Activated T-cell treated with anti-CD3 and anti-CD28 coated beads, Interleukin-2, amount 50 U/mL, for 72 hours (primary cell): ENCODE measurements around the gene TKTL1. TPM values are rescaled to one million over a fixed set of nuclear protein-coding genes. Genes with fewer than 3 reads are reported as not detected.

Source experiments
- ATAC-seq, 2 donors: fragments of 150-1000 bp; cut with Tn5 transposase; replicated peaks in 1 of 2; 2 replicates each; pipeline ENCODE4 v1.10.0; 2021; ENCODE audit warnings: moderate library complexity in 2 of 2, mild to moderate bottlenecking in 1 of 2
- DNase-seq, 2 donors: peaks; one replicate each; pipeline ENCODE4 v3.0.0; 2021 to 2022; ENCODE audit warnings: mixed read lengths in 1 of 2
- H3K27ac Mint-ChIP-seq: one replicate; pipeline ENCODE4 v1.8.0; 2022; ENCODE audit warnings: mild to moderate bottlenecking, moderate library complexity, mixed read lengths
- H3K27me3 Mint-ChIP-seq: one replicate; pipeline ENCODE4 v1.8.0; 2022; ENCODE audit warnings: low read depth, mixed read lengths
- H3K36me3 Mint-ChIP-seq, 2 donors: one replicate each; pipeline ENCODE4 v1.8.0; 2022; ENCODE audit warnings: mixed read lengths in 2 of 2, mild to moderate bottlenecking in 1 of 2; ENCODE audit not compliant: insufficient read depth in 2 of 2
- H3K4me1 Mint-ChIP-seq: one replicate; pipeline ENCODE4 v1.8.0; 2022; ENCODE audit warnings: low read depth, mixed read lengths
- H3K4me3 Mint-ChIP-seq, 2 donors: one replicate each; pipeline ENCODE4 v1.8.0; 2022; ENCODE audit warnings: mild to moderate bottlenecking in 2 of 2, mixed read lengths in 2 of 2, moderate library complexity in 2 of 2
- H3K9me3 Mint-ChIP-seq, 2 donors: one replicate each; pipeline ENCODE4 v1.8.0; 2022; ENCODE audit warnings: mixed read lengths in 2 of 2
- total RNA-seq, 2 donors: library from RNA; stranded (reverse); gene quantifications; one replicate each; pipeline ENCODE4 v1.2.3, GENCODE V29; 2022

TKTL1 gene
- total RNA-seq, 2 donors from 2014 or later: 0.65 to 0.74 TPM

- Mint-ChIP-seq H3K4me1 (peaks cover 25% of the 10 kb centered on the region), H3K27ac (no peak overlapping the region), H3K4me3 (no peak overlapping the region), H3K9me3 (no peaks in the 10 kb centered on the region), H3K27me3 (no peaks in the 10 kb centered on the region), H3K36me3 (no peaks in the 10 kb centered on the region)
- ATAC-seq: no peak
- DNase-seq: no peak
These were observed 57.7 kb downstream of the TKTL1 start for GRCh38 chrX:154353172-154353843.

DNA sequence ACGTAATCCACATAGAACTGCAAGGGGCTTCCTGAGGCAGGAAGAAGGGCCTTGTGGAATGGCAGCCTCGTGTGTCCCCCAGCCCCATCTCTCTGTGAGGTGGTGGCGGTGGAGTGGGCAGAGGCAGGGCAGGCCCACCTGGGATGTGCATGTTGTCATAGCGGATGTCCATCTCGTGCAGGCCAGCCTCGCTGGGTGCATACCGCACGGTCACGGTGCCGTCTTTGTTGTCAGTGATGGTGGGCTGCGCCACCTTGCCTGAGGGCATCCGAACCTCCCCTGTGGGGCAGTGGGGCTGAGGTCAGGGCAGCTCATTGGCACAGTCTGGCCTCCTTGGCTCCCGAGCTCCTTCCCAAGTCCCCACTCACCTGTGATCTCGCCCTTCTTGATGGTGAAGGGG, 58.4 kb downstream of the TKTL1 start:
- DNase-seq (no peak), ATAC-seq (no peak)
- Mint-ChIP-seq H3K27ac (no peak overlapping the region), H3K36me3 (peaks cover 0 to 3% of the 10 kb centered on the region in 2 donors), H3K27me3 (no peaks in the 10 kb centered on the region), H3K9me3 (no peaks in the 10 kb centered on the region), H3K4me3 (no peak overlapping the region), H3K4me1 (peaks cover 29% of the 10 kb centered on the region)

DNA sequence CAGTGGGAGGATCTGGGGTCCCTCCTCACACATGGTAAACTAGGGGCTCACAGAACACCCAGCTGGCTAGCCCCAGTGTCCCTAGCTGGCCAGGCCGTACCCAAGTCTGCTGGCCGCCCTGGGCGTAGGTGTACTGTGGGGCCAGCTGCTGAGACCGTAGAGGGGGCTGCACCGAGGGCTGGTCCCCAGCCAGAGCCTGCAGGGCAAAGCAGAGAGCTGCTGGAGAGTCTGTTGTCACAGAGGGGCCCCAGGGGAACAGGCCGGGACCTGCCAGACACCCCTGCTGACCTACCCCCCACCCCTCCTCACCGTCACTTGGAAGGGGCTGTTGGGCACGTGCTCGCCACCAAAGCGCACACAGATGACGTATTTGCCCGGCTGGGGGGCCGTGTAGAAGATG, 58.9 kb downstream of the TKTL1 start:
- no peak overlapping the region for H3K4me3 Mint-ChIP-seq

DNA sequence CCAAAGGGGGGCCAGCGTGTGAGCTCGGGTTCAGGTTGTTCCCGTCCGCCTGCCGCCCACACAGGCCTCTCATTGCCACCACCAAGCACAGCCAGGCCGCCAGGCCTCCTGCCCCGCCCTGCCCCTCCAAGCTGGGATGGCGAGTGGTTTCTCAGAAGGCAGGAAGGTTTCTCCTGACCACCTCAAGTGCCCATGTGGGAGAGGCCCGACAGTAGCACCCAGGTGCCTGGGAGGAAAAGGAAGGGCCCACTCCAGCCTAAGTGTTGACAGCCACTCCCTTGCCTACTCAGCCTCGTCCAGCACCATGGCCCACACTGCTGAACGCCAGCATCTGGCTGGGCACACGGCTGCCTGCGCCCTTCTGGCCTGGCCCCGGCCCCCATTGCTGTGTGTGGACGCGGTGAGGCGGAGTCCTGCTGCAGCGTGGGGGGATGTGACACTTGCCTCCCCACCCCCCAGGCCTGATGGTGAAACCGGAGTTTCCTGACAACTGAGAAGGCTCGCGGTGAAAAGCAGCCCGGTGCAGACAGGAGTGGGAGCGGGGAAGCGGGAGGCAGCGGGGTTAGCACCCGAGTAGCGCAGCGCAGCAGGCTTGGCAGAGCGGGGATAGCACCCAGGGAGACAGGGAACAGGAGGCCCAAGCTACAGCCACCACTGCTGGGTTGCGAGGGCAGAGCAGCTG, 59.6 kb downstream of the TKTL1 start:
- H3K4me1 Mint-ChIP-seq: peaks cover 18% of the 10 kb centered on the region
- H3K36me3 Mint-ChIP-seq: peaks cover 0 to 3% of the 10 kb centered on the region in 2 donors
- no peaks in the 10 kb centered on the region for H3K27me3 Mint-ChIP-seq
- H3K9me3 Mint-ChIP-seq: no peaks in the 10 kb centered on the region
- H3K27ac Mint-ChIP-seq: no peak overlapping the region
- no peak for DNase-seq
- no peak overlapping the region for H3K4me3 Mint-ChIP-seq
- ATAC-seq: no peak

More for the DNA sequence above, 58.9 kb downstream of the TKTL1 start:
- Mint-ChIP-seq H3K27ac (no peak overlapping the region), H3K27me3 (no peaks in the 10 kb centered on the region), H3K4me1 (peaks cover 24% of the 10 kb centered on the region), H3K9me3 (no peaks in the 10 kb centered on the region), H3K36me3 (peaks cover 0 to 3% of the 10 kb centered on the region in 2 donors)
- ATAC-seq (no peak), DNase-seq (no peak)

DNA sequence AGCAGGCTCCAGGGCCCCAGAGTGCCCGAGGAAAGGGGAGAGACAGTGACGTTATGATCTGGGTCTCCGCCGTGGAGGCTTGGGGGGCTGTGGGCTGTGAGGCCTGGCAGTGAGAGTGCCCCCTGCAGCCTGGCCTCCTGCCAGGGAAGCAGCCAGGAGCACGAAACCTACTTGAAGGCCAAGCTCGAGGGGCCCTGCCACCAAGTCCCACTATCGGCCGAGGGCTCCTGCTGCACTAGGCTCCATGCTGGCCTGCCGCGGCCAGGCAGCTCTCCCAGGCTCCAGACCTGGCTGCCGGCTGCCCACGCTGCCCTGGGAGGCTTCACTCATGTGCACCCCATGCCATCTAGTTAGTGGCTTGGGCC, 60.2 kb downstream of the TKTL1 start:
- Mint-ChIP-seq H3K27ac (no peak overlapping the region), H3K27me3 (no peaks in the 10 kb centered on the region), H3K4me3 (no peak overlapping the region), H3K4me1 (peaks cover 18% of the 10 kb centered on the region), H3K36me3 (peaks cover under 1 to 3% of the 10 kb centered on the region in 2 donors), H3K9me3 (no peaks in the 10 kb centered on the region)
- DNase-seq (no peak), ATAC-seq (no peak)

DNA sequence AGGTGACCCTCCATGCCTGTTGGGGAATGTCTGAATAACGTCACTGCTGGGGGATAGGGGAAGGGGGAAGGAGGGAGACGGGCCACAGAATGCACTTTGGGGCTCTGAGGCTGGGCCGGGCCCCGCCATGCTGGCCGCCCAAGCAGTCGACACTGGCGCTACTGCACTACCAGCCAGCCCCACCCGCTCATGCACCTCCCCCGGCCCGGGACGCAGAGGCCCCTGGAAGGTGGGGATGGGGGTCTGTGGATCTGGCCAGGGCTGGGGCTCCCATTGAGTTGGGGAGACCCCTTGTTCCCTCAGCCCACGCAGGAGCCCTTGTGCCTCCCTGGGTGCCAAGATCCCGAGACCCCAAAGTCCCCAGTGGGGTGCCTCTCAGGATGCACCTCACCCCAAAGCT, 61.0 kb downstream of the TKTL1 start:
- H3K9me3 Mint-ChIP-seq: no peaks in the 10 kb centered on the region
- peaks cover 1 to 3% of the 10 kb centered on the region in 2 donors for H3K36me3 Mint-ChIP-seq
- no peak overlapping the region for H3K4me3 Mint-ChIP-seq
- H3K27me3 Mint-ChIP-seq: no peaks in the 10 kb centered on the region
- ATAC-seq: no peak
- H3K27ac Mint-ChIP-seq: no peak overlapping the region
- H3K4me1 Mint-ChIP-seq: peaks cover 18% of the 10 kb centered on the region
- no peak for DNase-seq

DNA sequence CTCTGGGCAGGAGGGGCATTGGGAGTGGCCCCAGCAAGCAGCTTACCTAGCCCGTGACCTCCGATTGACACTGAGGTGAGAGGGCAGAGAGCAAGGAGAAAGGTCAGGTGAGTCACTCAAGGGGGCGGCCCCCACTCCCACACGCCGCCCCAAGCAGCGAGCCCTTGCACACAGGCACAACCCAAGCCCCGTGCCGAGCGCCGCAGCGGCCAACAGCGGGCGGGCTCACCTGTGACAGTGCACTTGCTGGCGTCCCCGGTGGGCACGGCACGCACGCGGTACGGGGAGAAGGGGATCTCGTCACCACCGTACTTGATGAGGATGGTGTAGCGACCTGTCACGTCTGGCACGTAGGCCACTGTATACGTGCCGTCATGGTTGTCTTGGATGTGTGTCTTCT, 61.6 kb downstream of the TKTL1 start:
- Mint-ChIP-seq H3K4me3 (no peak overlapping the region), H3K36me3 (peaks cover 1 to 3% of the 10 kb centered on the region in 2 donors), H3K27ac (no peak overlapping the region), H3K9me3 (no peaks in the 10 kb centered on the region), H3K27me3 (no peaks in the 10 kb centered on the region), H3K4me1 (peaks cover 18% of the 10 kb centered on the region)
- ATAC-seq (no peak), DNase-seq (no peak)

GRCh38 chrX:154358011-154358410, 62.4 kb downstream of the TKTL1 start:
- Mint-ChIP-seq H3K4me1 (peaks cover 18% of the 10 kb centered on the region), H3K9me3 (no peaks in the 10 kb centered on the region), H3K27ac (no peak overlapping the region), H3K4me3 (no peak overlapping the region), H3K36me3 (peaks cover 1 to 3% of the 10 kb centered on the region in 2 donors), H3K27me3 (no peaks in the 10 kb centered on the region)
- DNase-seq: no peak
- ATAC-seq: no peak

DNA sequence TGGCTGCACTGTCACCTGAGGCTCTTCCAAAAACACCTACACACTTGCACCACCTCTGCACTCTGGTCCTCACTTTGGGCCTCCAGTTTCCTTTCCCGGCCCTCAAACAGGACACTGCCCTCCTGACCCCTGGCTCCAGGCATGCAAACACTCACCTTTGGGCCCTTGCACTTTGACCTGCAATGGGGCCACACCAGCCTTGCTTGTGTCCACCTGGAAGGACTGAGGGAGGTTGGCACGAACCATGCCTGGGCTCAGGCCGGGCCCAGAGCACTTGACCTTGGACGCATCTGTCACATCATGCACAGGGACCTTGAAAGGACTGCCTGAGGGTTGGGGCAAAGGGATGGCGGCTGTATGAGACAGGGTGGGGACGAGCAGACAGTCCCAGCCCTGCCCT, 63.2 kb downstream of the TKTL1 start:
- Mint-ChIP-seq H3K4me3 (no peak overlapping the region), H3K4me1 (peaks cover 18% of the 10 kb centered on the region), H3K36me3 (peaks cover 1 to 5% of the 10 kb centered on the region in 2 donors), H3K27ac (no peak overlapping the region), H3K9me3 (no peaks in the 10 kb centered on the region), H3K27me3 (no peaks in the 10 kb centered on the region)
- DNase-seq (no peak), ATAC-seq (no peak)

DNA sequence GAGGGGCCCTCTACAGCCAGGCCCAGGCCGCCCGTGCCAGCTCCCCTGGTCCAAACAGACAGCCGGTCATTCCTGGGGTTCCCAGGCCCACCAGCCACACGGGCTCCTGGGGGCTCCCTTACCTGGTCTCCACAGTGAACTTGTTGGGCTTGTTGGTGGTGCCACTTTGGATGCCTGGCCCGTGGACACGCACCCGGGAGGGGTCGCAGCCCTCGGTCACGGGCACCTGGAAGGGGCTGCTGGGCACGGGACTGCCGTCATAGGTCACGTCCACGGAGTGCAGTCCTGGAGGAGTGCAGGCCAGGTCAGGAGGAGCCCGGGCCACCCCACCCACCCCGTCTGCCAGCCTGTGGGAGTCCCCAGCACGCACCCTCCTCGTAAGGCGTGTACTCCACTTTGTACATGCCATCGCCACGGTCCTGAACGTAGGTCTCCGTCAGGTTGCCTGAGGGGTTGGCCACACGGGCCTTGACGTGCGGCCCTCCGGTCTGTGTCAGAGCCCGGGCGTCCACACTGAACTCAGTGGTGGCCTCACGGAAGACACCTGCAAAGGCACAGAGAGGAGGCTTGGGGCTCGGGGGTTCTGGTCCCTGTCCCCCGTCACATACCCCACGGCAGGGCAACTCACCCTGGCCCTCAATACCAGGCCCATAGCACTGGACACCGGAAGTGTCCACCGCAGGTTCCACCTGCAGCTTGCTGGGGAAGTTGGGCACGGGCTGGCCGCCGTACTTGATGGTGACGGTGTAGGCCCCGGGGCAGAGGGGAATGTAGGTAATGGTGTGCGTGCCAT, 64.0 kb downstream of the TKTL1 start:
- peaks cover 18% of the 10 kb centered on the region for H3K4me1 Mint-ChIP-seq
- no peak overlapping the region for H3K27ac Mint-ChIP-seq
- no peak for ATAC-seq
- no peak for DNase-seq
- peaks cover 1 to 5% of the 10 kb centered on the region in 2 donors for H3K36me3 Mint-ChIP-seq
- H3K9me3 Mint-ChIP-seq: no peaks in the 10 kb centered on the region
- no peaks in the 10 kb centered on the region for H3K27me3 Mint-ChIP-seq
- no peak overlapping the region for H3K4me3 Mint-ChIP-seq

DNA sequence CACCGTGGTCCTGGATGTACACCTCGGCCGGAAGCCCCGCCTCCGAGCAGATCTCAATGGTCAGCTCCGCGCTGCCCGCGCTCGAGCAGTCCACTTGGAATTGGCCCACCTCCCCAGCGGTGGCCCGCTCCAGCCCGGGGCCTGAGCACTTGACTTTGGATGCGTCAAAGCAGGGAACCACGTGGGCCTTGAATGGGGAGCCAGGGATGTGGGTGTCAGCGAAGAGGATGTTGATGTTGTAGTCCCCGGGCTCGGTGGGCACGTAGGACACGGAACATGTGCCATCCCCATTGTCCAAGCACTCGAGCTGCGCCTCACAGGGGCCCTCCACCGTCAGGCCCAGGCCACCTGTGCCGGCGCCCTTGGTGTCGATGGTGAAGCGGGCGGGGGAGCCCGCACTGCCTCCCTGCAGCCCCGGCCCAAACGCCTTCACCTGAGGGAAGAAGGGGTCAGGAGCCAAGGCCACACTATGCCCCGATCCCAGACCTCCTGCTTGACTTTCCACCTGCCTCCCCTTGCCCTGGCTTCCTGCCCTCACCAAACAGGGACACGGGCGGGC, 64.6 kb downstream of the TKTL1 start:
- Mint-ChIP-seq H3K27me3 (no peaks in the 10 kb centered on the region), H3K9me3 (no peaks in the 10 kb centered on the region), H3K4me1 (peaks cover 18% of the 10 kb centered on the region), H3K36me3 (peaks cover 4 to 7% of the 10 kb centered on the region in 2 donors), H3K4me3 (no peak overlapping the region), H3K27ac (no peak overlapping the region)
- DNase-seq (no peak), ATAC-seq (no peak)

DNA sequence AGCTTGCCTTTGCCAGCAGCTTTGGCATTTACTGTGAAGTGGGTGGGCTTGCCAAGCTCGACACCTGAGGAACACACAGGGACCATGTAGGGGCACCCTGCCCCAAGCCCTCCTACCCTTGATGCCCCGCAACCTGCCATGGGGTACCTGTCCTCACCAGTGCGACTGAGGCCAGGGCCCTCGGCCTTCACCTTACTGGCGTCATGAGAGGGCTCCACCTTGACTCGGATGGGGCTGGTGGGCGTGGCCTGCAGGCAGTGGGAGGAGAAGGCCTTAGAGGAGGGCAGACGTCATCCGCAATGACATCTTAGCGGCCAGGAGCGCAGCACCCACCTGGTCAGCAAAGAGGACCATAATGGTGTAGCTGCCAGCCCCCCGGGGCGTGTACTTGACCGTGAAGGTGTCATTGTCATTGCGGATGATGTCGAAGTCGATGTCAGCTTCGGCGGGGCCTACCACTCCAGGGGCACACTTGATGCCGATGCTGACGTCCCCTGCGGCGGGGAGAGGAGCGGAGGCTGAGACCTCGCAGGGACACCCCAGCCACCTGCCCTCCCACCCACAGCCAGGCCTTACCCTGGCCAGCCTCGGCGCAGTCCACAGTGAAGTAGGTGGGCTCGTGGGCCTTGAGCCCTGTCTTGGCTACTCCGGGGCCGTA, 66.6 kb downstream of the TKTL1 start:
- Mint-ChIP-seq H3K9me3 (no peaks in the 10 kb centered on the region), H3K36me3 (peaks cover 6 to 8% of the 10 kb centered on the region in 2 donors), H3K4me1 (peaks cover 12% of the 10 kb centered on the region), H3K27me3 (no peaks in the 10 kb centered on the region), H3K27ac (no peak overlapping the region), H3K4me3 (no peak overlapping the region)
- ATAC-seq: no peak
- no peak for DNase-seq
